ENCODE measurements around the gene VSIG4.

VSIG4 gene

DNA sequence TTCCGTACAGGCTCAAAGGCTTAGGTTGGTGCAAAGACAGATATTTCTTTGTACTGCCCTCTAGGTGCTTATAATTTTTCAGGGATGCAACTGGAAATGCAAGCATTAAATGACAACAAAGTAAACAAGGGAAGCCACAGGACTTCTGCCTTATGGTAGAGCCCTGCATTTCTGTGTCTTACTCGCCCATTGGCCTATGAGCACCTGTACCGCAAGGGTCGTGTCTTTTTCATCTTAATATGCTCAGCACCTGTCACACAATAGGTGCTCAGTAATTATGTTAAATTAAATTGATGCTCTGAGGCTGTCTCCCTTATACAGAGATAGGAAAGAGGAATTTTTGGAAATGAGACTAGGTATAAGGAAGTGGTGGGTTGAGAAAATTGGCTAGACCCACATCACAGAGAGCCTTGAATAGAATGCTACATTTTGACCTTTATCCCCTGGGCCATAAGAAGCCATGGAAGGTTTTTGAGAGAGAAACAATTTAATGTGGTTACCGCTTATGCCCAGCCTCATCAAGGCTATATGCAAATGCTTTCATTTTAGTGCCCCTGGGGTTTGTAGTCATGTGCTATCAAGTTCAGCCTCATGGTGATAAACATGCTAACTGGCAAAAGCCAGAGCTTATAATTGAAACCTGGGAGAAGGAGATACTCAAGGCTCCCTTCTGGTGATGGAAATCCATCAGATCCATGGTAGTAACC is 16.3 kb downstream of the VSIG4 start:
- no peak for DNase-seq

GRCh38 chrX:66022632-66023384 is 17.1 kb downstream of the VSIG4 start:
- DNase-seq: no peak

GRCh38 chrX:66021765-66022631 is 17.9 kb downstream of the VSIG4 start:
- no peak for DNase-seq

- no peak for DNase-seq
Observed at GRCh38 chrX:66021401-66021764, 18.5 kb downstream of the VSIG4 start.

DNA sequence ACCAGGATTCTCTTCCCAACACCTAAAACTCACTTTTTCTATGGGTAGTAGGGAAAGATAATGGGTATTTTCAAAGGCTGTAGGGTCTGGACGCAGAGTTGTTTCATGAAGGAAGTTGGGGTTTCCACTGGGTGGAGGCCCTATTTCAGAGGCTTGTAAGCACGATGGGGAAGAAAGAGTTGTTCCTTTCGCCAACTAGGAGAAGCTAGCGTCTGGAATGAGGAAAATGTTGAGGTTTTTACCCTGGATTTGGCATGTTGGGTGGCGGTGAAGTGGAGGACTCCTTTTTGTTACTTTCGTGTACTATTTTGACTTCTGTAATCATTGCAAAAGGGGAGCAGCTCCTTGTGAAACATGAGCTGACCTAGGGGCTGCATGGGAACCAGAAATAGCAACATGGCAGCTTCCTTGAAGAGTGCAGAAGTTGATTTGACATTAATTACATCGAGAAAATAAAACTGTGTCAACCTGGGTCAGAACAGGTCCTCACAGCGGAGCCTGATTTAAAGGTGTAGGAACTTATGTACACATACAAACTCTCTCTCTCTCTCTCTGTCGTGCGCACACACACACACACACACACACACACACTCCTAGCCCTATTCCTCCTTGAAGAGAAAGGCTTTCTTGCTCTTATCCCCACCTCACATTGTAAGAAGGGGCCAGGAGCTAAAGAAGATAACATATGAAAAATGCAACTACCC is 19.1 kb downstream of the VSIG4 start:
- DNase-seq: no peak

GRCh38 chrX:66019974-66020373 is 19.9 kb downstream of the VSIG4 start:
- no peak for DNase-seq

DNA sequence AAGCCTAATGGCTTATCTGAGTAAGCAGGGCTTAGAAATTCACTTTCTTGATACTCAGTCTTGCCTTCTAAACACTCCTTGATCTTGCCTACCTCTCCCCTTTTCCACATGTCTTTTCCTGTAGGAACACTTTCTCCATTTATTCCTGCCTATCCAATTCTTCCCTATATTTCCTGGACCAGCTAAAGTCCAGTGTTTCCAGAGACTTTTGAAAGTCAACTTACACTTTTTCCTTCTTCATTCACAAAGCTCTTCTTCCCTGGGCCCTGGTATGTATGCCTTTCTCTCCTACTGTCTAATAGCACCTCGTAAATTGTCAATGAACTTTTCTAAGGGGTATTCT is 20.6 kb downstream of the VSIG4 start:
- DNase-seq: no peak

DNA sequence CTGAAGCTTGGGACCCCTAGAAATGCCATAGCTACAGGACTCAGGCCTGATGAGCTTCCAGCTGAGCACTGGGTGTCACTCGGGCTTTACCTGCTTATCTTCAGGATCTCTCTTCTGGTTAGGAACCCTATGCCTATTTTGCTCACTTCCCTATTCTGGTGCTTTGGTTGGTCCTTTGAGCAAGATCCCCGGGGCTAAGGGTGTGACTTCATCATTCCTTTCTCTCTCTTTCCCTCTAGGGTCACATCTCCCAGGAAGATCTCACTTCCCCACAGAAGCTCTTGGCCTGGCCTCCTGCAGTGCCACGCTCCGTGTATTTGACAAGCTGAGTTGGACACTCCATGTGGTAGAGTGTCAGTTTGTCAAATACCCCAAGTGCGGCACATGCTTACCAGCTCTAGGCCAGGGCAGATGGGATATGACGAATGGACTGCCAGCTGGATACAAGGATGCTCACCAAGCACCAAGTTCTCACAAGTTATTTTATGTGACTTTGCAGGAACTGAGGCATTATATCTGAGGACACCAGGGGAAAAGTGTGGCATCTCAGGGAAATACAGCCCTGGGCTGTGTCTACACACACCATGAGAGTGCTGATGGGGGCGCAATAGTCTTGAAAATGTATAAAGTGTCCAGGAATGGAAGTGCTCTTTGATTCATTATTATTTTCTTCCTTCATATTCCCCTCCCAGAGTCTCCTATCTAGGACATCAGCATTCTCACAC is 21.1 kb downstream of the VSIG4 start:
- no peak for DNase-seq

GRCh38 chrX:66017659-66018170 is 22.2 kb downstream of the VSIG4 start:
- DNase-seq: no peak

GRCh38 chrX:66016905-66017658 is 22.8 kb downstream of the VSIG4 start:
- DNase-seq: no peak

- DNase-seq: no peak
Observed at GRCh38 chrX:66015900-66016689, 23.8 kb downstream of the VSIG4 start.

- DNase-seq: no peak
Observed at GRCh38 chrX:66015152-66015831, 24.6 kb downstream of the VSIG4 start.

DNA sequence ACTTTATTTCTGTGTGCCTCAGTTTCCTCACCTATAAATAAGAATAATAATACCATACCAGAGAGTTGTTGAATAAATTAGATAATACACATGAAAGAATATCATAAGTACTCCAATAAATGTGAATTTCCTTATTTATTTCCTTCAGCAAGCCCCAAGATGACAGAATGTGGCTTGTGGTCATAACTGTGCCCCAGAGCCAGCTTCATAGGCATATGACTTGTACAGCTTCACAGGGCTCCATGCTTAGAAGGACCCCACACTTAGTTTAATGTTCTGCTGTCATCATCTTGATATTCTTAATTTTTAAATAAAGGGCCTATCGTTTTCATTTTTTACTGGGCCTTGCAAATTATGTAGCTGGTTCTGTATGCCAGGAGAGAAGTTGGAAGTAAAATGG is 25.3 kb downstream of the VSIG4 start:
- DNase-seq: no peak

GRCh38 chrX:66014084-66014483 is 25.8 kb downstream of the VSIG4 start:
- no peak for DNase-seq

DNA sequence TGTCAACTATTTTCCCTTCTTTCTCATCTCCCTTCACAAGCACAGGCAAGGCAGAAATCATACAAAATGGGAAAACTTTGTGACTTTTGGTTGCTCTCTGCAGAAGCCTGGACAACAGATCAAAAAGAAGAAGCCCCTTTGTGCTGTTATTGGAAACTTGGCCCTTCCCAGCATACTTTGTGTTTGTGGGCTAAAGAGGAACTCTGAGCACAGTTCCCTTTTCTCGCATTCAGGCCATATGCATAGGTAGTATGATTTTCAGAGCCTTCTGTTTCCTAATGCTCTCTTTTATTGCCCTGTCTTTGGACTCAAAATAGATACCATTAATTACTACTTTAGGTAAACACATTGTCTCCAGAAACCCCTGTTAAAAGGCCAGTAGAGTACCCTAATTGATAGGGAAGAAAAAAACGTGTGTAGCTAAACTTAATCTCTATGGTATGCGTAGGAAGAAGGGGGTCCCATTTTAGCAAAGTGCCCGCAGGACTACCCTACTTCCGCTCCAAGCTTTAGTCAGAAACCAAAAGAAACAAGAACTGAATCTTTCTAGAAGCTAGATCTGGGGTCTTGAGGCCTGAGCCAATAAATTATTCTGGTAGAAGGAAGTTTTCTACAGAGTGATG is 26.6 kb downstream of the VSIG4 start:
- DNase-seq: no peak

DNA sequence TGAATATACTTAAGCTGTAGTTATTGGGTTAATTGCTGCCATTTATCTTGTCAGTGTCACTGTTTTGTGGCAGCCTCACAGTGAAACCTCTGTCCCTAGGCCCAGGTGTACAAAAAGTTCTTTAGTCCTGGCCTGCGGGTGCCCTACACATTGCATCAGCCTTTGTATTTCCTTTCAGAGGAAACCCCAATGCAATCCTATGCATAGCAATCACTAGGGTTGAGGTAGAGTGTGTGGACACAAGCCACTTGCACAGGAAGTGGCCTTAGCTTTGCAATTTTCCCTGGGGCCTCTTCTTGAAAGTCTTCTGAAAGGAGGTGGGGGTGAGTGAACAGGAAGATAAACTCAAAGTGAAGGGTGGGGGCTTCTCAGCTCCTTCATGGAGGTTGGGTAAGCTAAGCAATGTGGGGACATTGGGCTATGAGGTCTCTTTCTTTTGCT is 27.8 kb downstream of the VSIG4 start:
- DNase-seq: no peak

- DNase-seq: no peak
Observed at GRCh38 chrX:66009231-66009845, 30.5 kb downstream of the VSIG4 start.

- DNase-seq: no peak
Observed at GRCh38 chrX:66008328-66008970, 31.4 kb downstream of the VSIG4 start.

Measured in cerebellar nuclear complex (tissue), 1 donor.